ENCODE measurements around the gene HHAT. TPM values are rescaled to one million over a fixed set of nuclear protein-coding genes. Genes with fewer than 3 reads are reported as not detected.

The HHAT gene
- total and polyA plus RNA-seq, 4 donors = 1.2 to 11.3 (median 3.8) TPM

GRCh38 chr1:210645582-210646257 lies 317.0 kb downstream of the HHAT start:
- TF ChIP-seq, protein P1, sequence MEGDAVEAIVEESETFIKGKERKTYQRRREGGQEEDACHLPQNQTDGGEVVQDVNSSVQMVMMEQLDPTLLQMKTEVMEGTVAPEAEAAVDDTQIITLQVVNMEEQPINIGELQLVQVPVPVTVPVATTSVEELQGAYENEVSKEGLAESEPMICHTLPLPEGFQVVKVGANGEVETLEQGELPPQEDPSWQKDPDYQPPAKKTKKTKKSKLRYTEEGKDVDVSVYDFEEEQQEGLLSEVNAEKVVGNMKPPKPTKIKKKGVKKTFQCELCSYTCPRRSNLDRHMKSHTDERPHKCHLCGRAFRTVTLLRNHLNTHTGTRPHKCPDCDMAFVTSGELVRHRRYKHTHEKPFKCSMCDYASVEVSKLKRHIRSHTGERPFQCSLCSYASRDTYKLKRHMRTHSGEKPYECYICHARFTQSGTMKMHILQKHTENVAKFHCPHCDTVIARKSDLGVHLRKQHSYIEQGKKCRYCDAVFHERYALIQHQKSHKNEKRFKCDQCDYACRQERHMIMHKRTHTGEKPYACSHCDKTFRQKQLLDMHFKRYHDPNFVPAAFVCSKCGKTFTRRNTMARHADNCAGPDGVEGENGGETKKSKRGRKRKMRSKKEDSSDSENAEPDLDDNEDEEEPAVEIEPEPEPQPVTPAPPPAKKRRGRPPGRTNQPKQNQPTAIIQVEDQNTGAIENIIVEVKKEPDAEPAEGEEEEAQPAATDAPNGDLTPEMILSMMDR (IDR thresholded peaks at IDR 0.05; ENCODE audit: control extremely low read depth, extremely low read depth) = no peak
- Histone ChIP-seq H3K9me3 (ENCODE audit: control insufficient read depth in 4 of 4, insufficient read depth in 3 of 4, low read length in 3 of 4) (no peaks in the 10 kb centered on the region), H3K4me3 (no peak overlapping the region), H3K27me3 (ENCODE audit: control insufficient read depth in 3 of 3, insufficient read depth in 3 of 3, low read length in 2 of 3) (no peaks in the 10 kb centered on the region), H3K4me1 (ENCODE audit: control insufficient read depth in 5 of 5, insufficient read depth in 5 of 5, low read length in 5 of 5) (peaks cover 0 to 34% (median 7%) of the 10 kb centered on the region in 5 donors), H3K36me3 (ENCODE audit: control insufficient read depth in 4 of 4, insufficient read depth in 4 of 4, low read length in 4 of 4) (no peaks in the 10 kb centered on the region), H3K9ac (ENCODE audit: insufficient read depth in 1 of 2, low read length in 2 of 2) (no peak overlapping the region), H3K27ac (ENCODE audit: low read depth in 1 of 2, low read length in 1 of 2) (no peak overlapping the region)
- DNase-seq = peak in 2 of 3 donors; percentile 28 to 49
- ATAC-seq (ENCODE audit: insufficient read depth, low FRiP score) = no peak
- WGBS, 2 donors = 76 to 82% methylated on average over 7 of the region's 7 CpGs

DNA sequence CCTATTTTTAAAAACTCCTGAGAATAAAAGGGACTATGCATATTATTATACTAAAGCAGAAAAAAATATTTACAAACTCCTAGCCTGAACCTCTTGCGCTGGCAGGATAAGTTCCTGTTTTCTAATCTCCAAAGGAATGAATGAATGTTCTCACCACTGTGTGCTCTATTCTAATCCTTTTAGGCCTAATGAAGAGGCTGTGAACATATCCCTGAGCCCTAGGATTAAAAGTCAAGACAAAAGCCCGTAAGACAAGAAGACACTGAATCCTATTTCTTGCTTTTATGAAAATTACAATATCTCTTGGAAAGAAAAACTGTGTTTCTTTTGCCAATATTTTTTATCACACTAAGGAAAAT lies 317.5 kb downstream of the HHAT start:
- Histone ChIP-seq H3K9ac (ENCODE audit: insufficient read depth in 1 of 2, low read length in 2 of 2) (no peak overlapping the region), H3K4me1 (ENCODE audit: control insufficient read depth in 5 of 5, insufficient read depth in 5 of 5, low read length in 5 of 5) (peaks cover 0 to 34% (median 7%) of the 10 kb centered on the region in 5 donors), H3K27ac (ENCODE audit: low read depth in 1 of 2, low read length in 1 of 2) (no peak overlapping the region), H3K9me3 (ENCODE audit: control insufficient read depth in 4 of 4, insufficient read depth in 3 of 4, low read length in 3 of 4) (no peaks in the 10 kb centered on the region), H3K36me3 (ENCODE audit: control insufficient read depth in 4 of 4, insufficient read depth in 4 of 4, low read length in 4 of 4) (no peaks in the 10 kb centered on the region), H3K4me3 (no peak overlapping the region), H3K27me3 (ENCODE audit: control insufficient read depth in 3 of 3, insufficient read depth in 3 of 3, low read length in 2 of 3) (no peaks in the 10 kb centered on the region)
- WGBS, 2 donors = 69 to 82% methylated on average over 2 of the region's 2 CpGs
- no peak for ATAC-seq (ENCODE audit: insufficient read depth, low FRiP score)
- TF ChIP-seq, protein P1 (IDR thresholded peaks at IDR 0.05; ENCODE audit: control extremely low read depth, extremely low read depth) = no peak
- no peak for DNase-seq

- DNase-seq (peak in 2 of 3 donors; percentile 56 to 59), ATAC-seq (ENCODE audit: insufficient read depth, low FRiP score) (no peak)
- no peaks in the 10 kb centered on the region for H3K27me3 ChIP-seq (ENCODE audit: control insufficient read depth in 3 of 3, insufficient read depth in 3 of 3, low read length in 2 of 3)
- no peak overlapping the region for H3K27ac ChIP-seq (ENCODE audit: low read depth in 1 of 2, low read length in 1 of 2)
- TF ChIP-seq, protein P1 (IDR thresholded peaks at IDR 0.05; ENCODE audit: control extremely low read depth, extremely low read depth) = no peak
- H3K9me3 ChIP-seq (ENCODE audit: control insufficient read depth in 4 of 4, insufficient read depth in 3 of 4, low read length in 3 of 4) = no peaks in the 10 kb centered on the region
- WGBS, 2 donors = 71 to 72% methylated on average over 6 of the region's 6 CpGs
- H3K4me3 ChIP-seq = no peak overlapping the region
- peaks cover 0 to 34% (median 7%) of the 10 kb centered on the region in 5 donors for H3K4me1 ChIP-seq (ENCODE audit: control insufficient read depth in 5 of 5, insufficient read depth in 5 of 5, low read length in 5 of 5)
- H3K9ac ChIP-seq (ENCODE audit: insufficient read depth in 1 of 2, low read length in 2 of 2) = peak overlapping the region in 1 of 2 donors; percentile 17
- H3K36me3 ChIP-seq (ENCODE audit: control insufficient read depth in 4 of 4, insufficient read depth in 4 of 4, low read length in 4 of 4) = no peaks in the 10 kb centered on the region
These were observed 319.0 kb downstream of the HHAT start for GRCh38 chr1:210647406-210648333.
